Measurements from ENCODE around the gene CHIC2. TPM values are rescaled to one million over a fixed set of nuclear protein-coding genes. Genes with fewer than 3 reads are reported as not detected.

CHIC2 gene
- total and polyA plus RNA-seq, 2 of the 4 experiments (the other 2 are of a cell fraction): 20.4 to 26.3 TPM

- no peak overlapping the region for H4K8ac ChIP-seq (ENCODE audit: low read depth in 2 of 2, low read length in 2 of 2)
- H3K56ac ChIP-seq (ENCODE audit: extremely low read depth, insufficient read depth, low read length): no peak overlapping the region
- no peaks in the 10 kb centered on the region for H3K27me3 ChIP-seq (ENCODE audit: control insufficient read depth, insufficient read depth, low read length)
- in situ Hi-C loops (cut with MboI; ENCODE audit: low sequenced_read_pairs) (no loop called here), intact Hi-C loops (cut with micrococcal nuclease) (no loop called here), dilution Hi-C loops (cut with HindIII; ENCODE audit: low sequenced_read_pairs, unreplicated experiment) (no loop called here)
- POLR2A ChIA-PET (ENCODE audit: unreplicated experiment): no interaction called here
- H3K79me1 ChIP-seq (ENCODE audit: low read depth in 1 of 2, low read length in 2 of 2): peaks cover 9 to 34% of the 10 kb centered on the region in 2 experiments; a peak in 2 of 4 replicates
- H3K23ac ChIP-seq (ENCODE audit: low read depth, low read length): no peak overlapping the region
- H3K9ac ChIP-seq (ENCODE audit: low read depth, low read length): no peak overlapping the region
- no peak overlapping the region for H4K91ac ChIP-seq (ENCODE audit: insufficient read depth, low read depth, low read length)
- no peaks in the 10 kb centered on the region for H3K9me3 ChIP-seq (ENCODE audit: control insufficient read depth, insufficient read depth, low read length)
- no peak overlapping the region for H4K5ac ChIP-seq (ENCODE audit: low read depth, low read length)
- H2AFZ ChIP-seq (replicated peaks; ENCODE audit: low read length, poor library complexity): no peak overlapping the region
- ATAC-seq (ENCODE audit: low read depth): no peak
- H3K4me1 ChIP-seq (ENCODE audit: control insufficient read depth, insufficient read depth, low read length): peaks cover 2% of the 10 kb centered on the region; the same call in 1 of the 2 replicates
- WGBS, 2 experiments (ENCODE audit: extremely low coverage in 2 of 2, insufficient read length in 1 of 2): no CpG with 5 or more reads among the region's 5 CpGs
- H2AK5ac ChIP-seq (ENCODE audit: low read depth, low read length): no peak overlapping the region
- no TSS peak for BruUV-seq (replicated peaks)
- no peak overlapping the region for H3K4me3 ChIP-seq (ENCODE audit: insufficient read depth, low read depth, low read length)
- H3K4ac ChIP-seq (ENCODE audit: low read depth, low read length): no peak overlapping the region
- CTCF ChIA-PET: no interaction called here
- peaks cover 4% of the 10 kb centered on the region for H3K36me3 ChIP-seq (ENCODE audit: control insufficient read depth, insufficient read depth, low read length)
- H3K18ac ChIP-seq (ENCODE audit: low read depth, low read length): no peak overlapping the region
- TF ChIP-seq BHLHE40 (IDR thresholded peaks at IDR 0.05; ENCODE audit: low read depth, low read length) (no peak), USF2 (IDR thresholded peaks at IDR 0.05; ENCODE audit: low read depth, low read length) (no peak), NFE2L2 (IDR thresholded peaks at IDR 0.05; ENCODE audit: low read depth, low read length) (no peak), ELK1 (IDR thresholded peaks at IDR 0.05; ENCODE audit: borderline replicate concordance, low read depth, low read length) (no peak), POLR2A (IDR thresholded peaks at IDR 0.05; ENCODE audit: low read depth, low read length) (no peak), CHD1 (IDR thresholded peaks at IDR 0.05; ENCODE audit: low read depth, low read length) (no peak), MXI1 (IDR thresholded peaks at IDR 0.05; ENCODE audit: borderline replicate concordance, low read depth, low read length) (no peak), FOS (IDR thresholded peaks at IDR 0.05; ENCODE audit: low read depth, low read length) (no peak), RFX5 (IDR thresholded peaks at IDR 0.05; ENCODE audit: low read depth, low read length) (no peak), MAFK (IDR thresholded peaks at IDR 0.05; ENCODE audit: low read depth, low read length) (no peak), SMC3 (IDR thresholded peaks at IDR 0.05; ENCODE audit: low read depth, low read length) (no peak), CTCF (conservative IDR thresholded peaks at IDR 0.05; ENCODE audit: low read depth, low read length) (no peak), RAD21 (IDR thresholded peaks at IDR 0.05; ENCODE audit: low read length) (no peak), MAZ (IDR thresholded peaks at IDR 0.05; ENCODE audit: borderline replicate concordance, low read depth, low read length) (no peak), CEBPB (IDR thresholded peaks at IDR 0.05; ENCODE audit: low read depth, low read length) (no peak), RCOR1 (IDR thresholded peaks at IDR 0.05; ENCODE audit: insufficient replicate concordance, low read length) (no peak)
- H2BK15ac ChIP-seq (ENCODE audit: low read depth, low read length): no peak overlapping the region
- H2BK120ac ChIP-seq (ENCODE audit: low read depth, low read length): no peak overlapping the region
- no peak overlapping the region for H2BK20ac ChIP-seq (ENCODE audit: low read depth, low read length)
- H4K20me1 ChIP-seq (ENCODE audit: insufficient read depth, low read length): no peaks in the 10 kb centered on the region
- no peak overlapping the region for H2AK9ac ChIP-seq (replicated peaks; ENCODE audit: low read depth, low read length, poor library complexity)
- no peak overlapping the region for H2BK5ac ChIP-seq (ENCODE audit: low read depth, low read length, poor library complexity, severe bottlenecking)
- H3K27ac ChIP-seq (ENCODE audit: insufficient read depth, low read length): no peak overlapping the region
- H3K4me2 ChIP-seq (ENCODE audit: low read depth, low read length): no peak overlapping the region
- H3K9me1 ChIP-seq (ENCODE audit: insufficient read depth, low read length): peaks cover 10% of the 10 kb centered on the region; the same call in 1 of the 2 replicates
- no peak for DNase-seq
- H3K14ac ChIP-seq (replicated peaks; ENCODE audit: low read depth, low read length): no peak overlapping the region
Measured at GRCh38 chr4:53991821-53992220, 72.6 kb downstream of the CHIC2 start.
